ENCODE results near the gene TBC1D3K.
"Not testable (repeated sequence)": the region's sequence is repeated elsewhere in the genome, so short reads cannot be mapped to it uniquely, and the experiment has no call there.

- not testable (repeated sequence) for TF ChIP-seq SMAD3 (CRISPR knock-in tag; IDR thresholded peaks at IDR 0.05; ENCODE audit: borderline replicate concordance); CTCF (IDR thresholded peaks at IDR 0.05)
These were observed 27.3 kb upstream of the TBC1D3K start for GRCh38 chr17:37896961-37897360.

All from WTC11 (cell line).